Activated CD8-positive, alpha-beta memory T cell treated with anti-CD3 and anti-CD28 coated beads for 36 hours (primary cell): Measurements from ENCODE around the gene ABHD10. TPM values are rescaled to one million over a fixed set of nuclear protein-coding genes. Genes with fewer than 3 reads are reported as not detected.

Experiments
- CTCF ChIA-PET: fragments of 350-600 bp; sonication (Branson Sonifier 250); formaldehyde crosslinking; loops from one replicate; lab custom pipeline; 2021; ENCODE audit warnings: antibody characterized with exemption; lab: Charles Lee
- POLR2A ChIA-PET: fragments of 350-600 bp; sonication (Branson Sonifier 250); formaldehyde crosslinking; loops from one replicate; lab custom pipeline; 2021; ENCODE audit warnings: antibody characterized with exemption; lab: Charles Lee
- total RNA-seq, 2 experiments: library from RNA; stranded (reverse); gene quantifications; one replicate each; pipeline ENCODE4 v1.2.3, GENCODE V29; 2021

The ABHD10 gene
- total RNA-seq, 2 experiments from 2014 or later: 49.0 to 56.6 TPM

DNA sequence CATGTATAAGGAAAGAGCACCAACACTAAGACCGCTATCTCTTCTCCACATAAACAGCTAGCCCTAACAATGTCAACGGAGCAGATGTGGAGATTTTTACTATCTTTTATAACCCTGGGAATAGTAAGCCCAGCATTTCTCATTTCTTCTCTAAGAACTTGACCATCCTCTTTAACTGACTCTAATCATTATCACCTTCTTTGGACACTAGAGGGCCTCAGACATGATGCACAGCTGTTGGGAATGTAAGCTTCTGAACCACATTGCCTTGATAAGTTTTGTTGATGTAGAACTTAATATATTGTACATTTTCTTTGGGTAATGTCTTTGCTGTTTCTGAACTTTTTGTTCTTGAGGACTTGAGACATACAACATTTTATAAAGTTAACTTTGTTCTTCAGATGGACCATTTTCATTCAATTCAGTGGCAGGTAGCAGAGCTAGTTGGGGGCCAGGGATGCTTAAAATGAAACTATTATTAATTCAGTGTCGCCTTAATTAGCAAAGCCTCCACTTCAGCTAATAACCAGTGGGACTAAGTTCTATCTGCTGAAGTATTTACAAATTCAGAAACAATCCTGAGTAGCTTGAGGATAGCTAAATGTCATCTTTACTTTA is 10.3 kb downstream of the ABHD10 start:
- CTCF ChIA-PET: interaction anchor here (0.8 to 4.0 kb wide), 11 partner anchors 9 to 295 kb away, joined by 3 to 33 read pairs (median 6); partner anchors contain the start of gene TAGLN3
- POLR2A ChIA-PET: interaction anchor here (0.5 to 0.9 kb wide), 2 partner anchors 9 to 96 kb away, joined by 3 to 4 read pairs; partner anchors contain the start of gene ABHD10

DNA sequence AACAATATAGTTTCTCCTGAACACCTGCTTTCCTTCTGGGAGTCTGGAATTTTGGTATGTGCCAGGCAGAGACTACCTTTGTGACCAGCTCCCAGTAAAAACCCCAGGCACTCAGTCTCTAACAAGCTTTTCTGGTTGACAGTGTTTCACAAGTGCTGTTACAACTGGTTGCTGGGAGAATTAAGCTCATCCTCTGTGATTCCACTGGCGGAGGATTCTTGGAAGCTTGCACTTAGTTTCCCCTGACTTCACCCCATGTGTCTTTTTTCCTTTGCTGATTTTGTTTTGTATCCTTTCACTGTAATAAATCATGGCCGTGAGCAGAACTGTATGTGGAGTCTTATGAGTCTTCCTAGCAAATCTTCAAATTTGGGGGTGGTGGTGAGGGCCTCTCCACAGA is 14.2 kb downstream of the ABHD10 start:
- CTCF ChIA-PET: interaction anchor here (1.7 kb wide), 1 partner anchor 21 kb away, joined by 8 read pairs; no protein-coding TSS in a partner anchor
- POLR2A ChIA-PET: no interaction called here

DNA sequence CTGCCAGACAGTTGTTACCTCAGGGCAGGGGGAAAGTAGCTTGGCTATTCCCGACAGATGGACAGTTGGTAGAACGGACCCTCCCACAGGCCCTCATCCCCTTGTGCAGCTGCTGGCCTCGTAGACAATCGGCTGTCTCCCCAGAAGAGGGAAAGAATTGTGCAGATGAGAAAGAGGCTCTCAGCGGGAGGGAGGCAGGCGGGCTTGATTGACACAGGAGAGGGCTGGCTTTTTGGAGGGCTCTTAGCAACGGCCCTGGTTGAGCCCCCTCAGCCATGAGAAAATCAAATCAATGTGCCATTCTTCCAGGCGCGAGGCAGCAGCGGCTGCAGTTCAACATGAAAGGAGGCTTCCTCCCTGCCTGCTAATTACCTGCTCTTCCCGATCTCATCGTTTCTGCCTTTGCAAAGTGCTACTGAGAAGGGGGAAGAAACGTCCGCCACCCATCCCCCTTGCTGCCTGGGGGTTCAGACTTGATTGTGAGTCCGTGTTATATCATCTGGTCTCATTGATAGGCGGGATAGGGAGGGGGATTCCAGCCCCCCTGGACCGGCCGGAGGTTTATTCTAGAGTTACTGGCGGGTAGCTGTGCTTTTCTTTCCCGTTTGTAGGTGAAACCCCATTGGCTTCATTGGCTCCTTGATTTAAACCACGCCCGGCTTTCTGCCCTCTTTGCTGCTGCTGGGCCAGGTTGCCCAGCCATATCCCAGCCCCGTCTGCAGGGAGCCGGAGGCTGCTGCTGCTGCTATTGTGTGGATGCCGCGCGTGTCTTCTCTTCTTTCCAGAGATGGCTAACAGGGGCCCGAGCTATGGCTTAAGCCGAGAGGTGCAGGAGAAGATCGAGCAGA is 20.0 kb downstream of the ABHD10 start, which contains the start of gene TAGLN3:
Gene TAGLN3 (plus strand): TSS at position 287 of the 848 bp plus-strand sequence. CDS start 501 bp downstream, at position 788.
- POLR2A ChIA-PET: no interaction called here
- CTCF ChIA-PET: interaction anchor here (0.5 to 4.5 kb wide), 3 partner anchors 10 to 21 kb away, joined by 3 to 15 read pairs (median 6); no protein-coding TSS in a partner anchor

DNA sequence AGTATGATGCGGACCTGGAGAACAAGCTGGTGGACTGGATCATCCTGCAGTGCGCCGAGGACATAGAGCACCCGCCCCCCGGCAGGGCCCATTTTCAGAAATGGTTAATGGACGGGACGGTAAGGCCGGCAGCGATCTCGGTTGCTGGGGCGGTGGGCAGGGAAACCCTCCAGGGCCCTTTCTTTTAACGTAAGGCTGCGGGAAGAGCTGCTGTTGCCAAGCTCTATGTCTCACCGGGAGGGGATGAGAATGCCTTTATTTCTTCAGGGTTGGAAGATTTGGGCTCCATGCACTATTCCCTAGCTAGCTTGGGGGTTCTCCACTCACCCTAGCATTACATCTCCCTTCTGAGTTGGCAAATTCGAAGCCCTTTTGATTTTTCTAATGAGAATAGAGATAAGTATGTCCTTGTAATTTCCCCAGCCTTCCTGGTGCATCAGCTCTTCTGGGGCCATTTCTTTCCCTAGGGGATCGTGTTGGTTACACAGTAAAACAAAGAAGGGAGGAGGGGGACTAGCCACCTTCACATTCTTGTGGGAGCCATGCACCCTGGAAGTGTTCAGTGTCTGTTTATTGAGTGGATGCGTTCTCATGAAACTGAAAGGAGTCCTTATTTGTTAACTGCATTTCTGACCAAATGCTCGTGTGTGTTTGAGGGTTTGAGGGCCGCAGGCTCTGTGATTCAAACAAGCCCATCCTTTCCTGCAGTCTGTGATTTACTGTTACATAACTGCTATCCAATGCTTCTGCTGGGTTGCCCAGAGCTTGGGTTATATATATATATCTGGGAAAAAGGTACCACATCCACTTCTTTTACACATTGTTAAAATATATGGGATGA is 20.9 kb downstream of the ABHD10 start:
- POLR2A ChIA-PET: no interaction called here

DNA sequence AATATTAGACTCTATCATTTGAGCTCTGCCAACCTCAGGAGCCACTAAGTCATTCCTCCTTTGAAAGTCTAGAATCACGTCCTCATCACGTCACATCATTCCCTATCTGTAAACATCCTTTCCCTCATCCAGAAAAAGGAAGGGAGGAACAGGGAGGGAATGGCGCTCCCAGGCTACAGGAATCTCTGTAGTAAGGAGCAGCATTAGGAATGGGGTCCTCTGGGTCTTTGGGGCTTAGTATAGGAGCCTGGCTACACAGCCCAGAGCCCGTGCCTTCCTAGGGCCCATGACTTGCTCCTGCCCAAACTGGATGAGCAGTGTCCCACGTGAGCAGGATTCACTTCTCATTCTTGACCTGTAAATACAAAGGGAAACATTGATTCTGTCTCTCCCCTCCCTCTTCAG is 21.5 kb downstream of the ABHD10 start:
- ChIA-PET POLR2A (no interaction called here), CTCF (interaction anchor here (0.9 to 4.7 kb wide), 3 partner anchors 9 to 13 kb away, joined by 4 to 24 read pairs (median 15); no protein-coding TSS in a partner anchor)

More for the DNA sequence above, 20.9 kb downstream of the ABHD10 start:
- CTCF ChIA-PET: interaction anchor here (0.9 to 4.5 kb wide), 3 partner anchors 8 to 14 kb away, joined by 4 to 15 read pairs (median 6); no protein-coding TSS in a partner anchor

DNA sequence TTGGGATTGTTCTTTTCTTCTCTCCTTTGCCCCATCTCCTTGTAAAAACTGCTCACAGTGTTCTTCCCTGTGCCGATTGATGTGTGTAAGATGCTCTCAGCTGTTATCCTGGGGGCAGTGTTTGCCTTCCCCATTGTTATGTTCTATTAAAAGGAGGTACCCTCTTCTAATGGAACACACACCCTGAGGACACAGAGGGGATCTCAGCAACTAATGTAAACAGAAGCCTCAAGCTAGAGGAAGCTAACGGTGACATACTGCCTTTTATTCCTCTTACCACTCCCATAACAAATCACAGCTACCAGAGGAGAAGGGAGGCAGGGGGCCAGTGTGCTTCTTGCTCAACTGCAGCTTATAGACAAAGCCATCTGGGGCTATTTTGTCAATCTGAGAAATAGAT is 22.1 kb downstream of the ABHD10 start:
- ChIA-PET CTCF (interaction anchor here (4.5 to 4.7 kb wide), 2 partner anchors 12 kb away, joined by 15 to 24 read pairs; no protein-coding TSS in a partner anchor), POLR2A (no interaction called here)

GRCh38 chr3:112001526-112001925 is 22.7 kb downstream of the ABHD10 start:
- POLR2A ChIA-PET: no interaction called here
- CTCF ChIA-PET: interaction anchor here (1.0 to 4.7 kb wide), 3 partner anchors 12 to 15 kb away, joined by 3 to 24 read pairs (median 15); no protein-coding TSS in a partner anchor

DNA sequence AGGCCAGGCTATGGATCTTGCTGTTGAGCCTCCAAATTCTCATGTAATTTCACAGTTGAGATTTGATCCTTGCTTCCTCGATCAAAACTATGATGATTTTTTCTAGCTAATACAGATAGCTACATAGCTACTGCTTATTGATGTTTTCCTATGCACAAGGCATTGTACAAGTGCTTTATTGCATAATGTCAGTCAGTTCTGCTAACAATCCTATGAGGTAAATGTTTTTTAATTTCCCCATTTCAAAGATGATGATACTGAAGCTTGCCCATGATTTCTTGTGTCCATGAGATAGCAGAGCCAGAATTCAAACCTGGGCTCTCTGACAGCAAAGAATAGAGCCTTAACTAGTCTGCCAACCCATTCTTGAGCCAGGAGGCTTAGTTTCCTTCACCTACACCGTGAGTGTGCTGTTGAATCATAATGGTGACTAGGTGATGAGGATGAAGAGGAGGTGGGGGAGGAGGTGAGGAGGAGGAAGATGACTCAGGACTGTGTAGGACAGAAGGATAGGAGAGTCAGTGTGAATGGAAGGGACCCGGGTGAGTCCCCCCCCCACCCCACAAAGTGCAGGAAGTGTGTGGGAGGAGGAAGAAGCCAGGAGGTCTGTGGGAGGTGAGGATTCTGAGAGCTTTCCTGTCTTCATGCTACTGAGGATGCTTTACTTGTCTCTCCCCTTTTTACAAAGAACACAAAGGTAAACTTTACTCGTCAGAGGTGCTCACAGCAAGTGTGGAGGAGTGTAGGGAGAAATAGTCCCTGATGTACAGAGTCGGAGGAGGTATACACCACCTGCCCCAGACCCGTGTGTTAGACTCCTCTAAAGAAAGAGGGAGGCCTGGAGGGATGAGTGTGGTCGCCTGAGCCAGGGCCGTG is 23.5 kb downstream of the ABHD10 start:
- ChIA-PET POLR2A (interaction anchor here (0.6 to 1.6 kb wide), 2 partner anchors 23 to 411 kb away, joined by 10 to 18 read pairs; partner anchors contain the start of gene ABHD10), CTCF (interaction anchor here (1.0 to 4.7 kb wide), 4 partner anchors 8 to 16 kb away, joined by 3 to 24 read pairs (median 10); no protein-coding TSS in a partner anchor)

DNA sequence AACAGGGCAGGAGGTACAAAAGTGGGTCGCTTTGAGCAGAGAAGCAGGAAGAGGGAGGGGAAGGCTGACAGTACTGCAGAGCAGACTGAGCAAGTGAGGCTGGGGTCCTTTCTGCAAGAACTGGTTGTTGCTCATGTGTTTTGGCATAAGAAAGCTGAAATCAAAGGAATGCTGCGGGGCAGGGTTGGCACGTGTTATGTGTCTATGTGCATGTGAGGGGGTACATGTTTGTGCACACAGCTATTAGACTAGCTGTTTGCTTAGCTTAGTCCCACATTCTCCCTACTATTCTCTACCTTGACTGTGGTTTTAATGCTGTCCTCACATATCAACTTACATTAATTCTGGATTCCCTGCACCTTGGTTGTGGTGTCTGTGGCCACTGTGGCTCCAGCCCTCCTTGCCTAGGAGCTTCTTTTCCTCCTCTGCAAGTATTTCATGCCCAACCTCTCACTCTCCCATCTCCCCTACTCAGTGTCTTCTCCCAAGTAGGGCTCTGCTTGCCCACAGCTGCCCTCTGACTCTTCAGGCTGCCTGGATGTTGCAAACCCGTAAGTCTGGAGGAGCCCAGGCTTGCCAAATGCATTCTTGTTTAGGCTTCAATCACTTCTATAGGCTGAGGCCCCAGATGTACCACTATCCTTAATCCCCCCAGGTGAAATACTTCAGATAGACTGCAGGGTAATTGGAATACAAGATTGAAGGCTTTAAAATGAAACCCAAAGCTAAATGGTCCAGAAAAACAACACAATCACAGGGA is 24.7 kb downstream of the ABHD10 start:
- ChIA-PET POLR2A (interaction anchor here (1.6 kb wide), 1 partner anchor 24 kb away, joined by 10 read pairs; the partner anchor contains the start of gene ABHD10), CTCF (interaction anchor here (1.1 to 4.7 kb wide), 3 partner anchors 9 to 14 kb away, joined by 4 to 24 read pairs (median 10); no protein-coding TSS in a partner anchor)

GRCh38 chr3:112004187-112004586 is 25.4 kb downstream of the ABHD10 start:
- CTCF ChIA-PET: interaction anchor here (1.7 to 4.7 kb wide), 2 partner anchors 9 to 15 kb away, joined by 10 to 24 read pairs; no protein-coding TSS in a partner anchor
- POLR2A ChIA-PET: interaction anchor here (1.6 kb wide), 1 partner anchor 25 kb away, joined by 10 read pairs; the partner anchor contains the start of gene ABHD10

GRCh38 chr3:112004669-112005068 is 25.8 kb downstream of the ABHD10 start:
- ChIA-PET POLR2A (no interaction called here), CTCF (interaction anchor here (1.7 to 4.7 kb wide), 2 partner anchors 9 to 15 kb away, joined by 10 to 24 read pairs; no protein-coding TSS in a partner anchor)

- ChIA-PET POLR2A (no interaction called here), CTCF (interaction anchor here (1.7 to 4.7 kb wide), 2 partner anchors 8 to 16 kb away, joined by 10 to 24 read pairs; no protein-coding TSS in a partner anchor)
Measured at GRCh38 chr3:112005091-112005672, 26.4 kb downstream of the ABHD10 start.

- CTCF ChIA-PET: interaction anchor here (0.9 to 1.8 kb wide), 2 partner anchors 9 to 19 kb away, joined by 3 to 7 read pairs; no protein-coding TSS in a partner anchor
- POLR2A ChIA-PET: no interaction called here
Measured at GRCh38 chr3:112007633-112008032, 28.8 kb downstream of the ABHD10 start.

DNA sequence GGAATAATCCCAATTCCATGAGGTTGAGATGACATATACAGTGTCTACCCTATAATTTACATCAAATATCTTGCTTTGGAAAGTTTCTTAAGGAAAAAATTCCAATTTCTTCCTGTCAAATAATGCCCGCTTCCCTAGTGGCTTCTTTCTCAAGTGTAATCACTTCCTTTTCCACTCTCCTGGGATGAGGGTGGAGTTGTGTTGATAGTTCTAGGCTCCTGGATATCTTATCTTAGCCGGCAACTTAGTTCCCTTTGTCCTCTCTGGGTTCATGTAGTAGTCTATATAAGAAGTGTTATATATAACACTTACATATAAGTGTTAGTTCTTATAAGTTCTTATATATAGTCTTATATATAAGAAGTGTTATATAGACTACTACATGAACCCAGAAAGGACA is 30.8 kb downstream of the ABHD10 start:
- POLR2A ChIA-PET: no interaction called here
- CTCF ChIA-PET: no interaction called here

DNA sequence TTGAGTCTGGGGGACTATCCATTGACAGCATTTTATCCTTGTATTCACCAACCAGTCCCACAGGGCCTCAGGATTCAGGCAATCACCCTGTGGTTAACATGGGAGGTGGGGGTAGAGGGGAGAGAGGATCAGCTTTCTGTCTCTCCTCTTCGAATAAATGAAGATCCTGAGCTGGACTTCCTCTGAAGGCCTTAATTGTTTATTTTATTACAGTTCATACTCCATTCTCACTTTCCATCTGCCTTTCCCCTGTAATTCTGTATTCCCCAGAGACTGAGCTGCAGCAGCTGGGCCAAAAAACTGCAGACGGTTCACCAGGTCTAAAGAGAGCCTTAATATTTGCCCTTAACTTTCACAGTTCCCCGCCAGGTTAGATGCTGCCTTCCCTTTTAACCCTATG is 31.8 kb downstream of the ABHD10 start:
- ChIA-PET CTCF (interaction anchor here (0.6 kb wide), 1 partner anchor 14 kb away, joined by 3 read pairs; no protein-coding TSS in a partner anchor), POLR2A (no interaction called here)
